ENCODE measurements around the gene GPSM3.

- TF ChIP-seq SP1 (CRISPR knock-in tag; conservative IDR thresholded peaks at IDR 0.05) (no peak), AR (CRISPR knock-in tag; IDR thresholded peaks at IDR 0.05) (no peak)
Observed at GRCh38 chr6:32176476-32177182, 15.8 kb downstream of the GPSM3 start.
